Ectodermal cell (in vitro differentiated cells): Measurements from ENCODE around the gene SPNS2.

Source experiments
- H3K27ac ChIP-seq: 2 replicates; pipeline ENCODE4 v1.7.0; 2013; ENCODE audit warnings: mild to moderate bottlenecking, low read depth, low read length; ENCODE audit not compliant: insufficient read depth, poor library complexity, severe bottlenecking
- H3K27me3 ChIP-seq: 2 replicates; pipeline ENCODE4 v1.7.0; 2013; ENCODE audit warnings: mild to moderate bottlenecking, low read length; ENCODE audit not compliant: insufficient read depth, control insufficient read depth, poor library complexity, severe bottlenecking
- H3K36me3 ChIP-seq: one replicate; pipeline ENCODE4 v1.7.0; 2013; ENCODE audit warnings: low read length; ENCODE audit not compliant: control insufficient read depth, insufficient read depth
- H3K4me1 ChIP-seq: one replicate; pipeline ENCODE4 v1.7.0; 2013; ENCODE audit warnings: low read length; ENCODE audit not compliant: control insufficient read depth, insufficient read depth
- H3K4me3 ChIP-seq: 2 replicates; pipeline ENCODE4 v1.7.0; 2013; ENCODE audit warnings: low read depth, low read length, control low read depth; ENCODE audit not compliant: insufficient read depth
- H3K9me3 ChIP-seq: 2 replicates; pipeline ENCODE4 v1.7.0; 2013; ENCODE audit warnings: mild to moderate bottlenecking, low read length, moderate library complexity; ENCODE audit not compliant: control insufficient read depth
- WGBS, 2 experiments: methylation state at CpG; one replicate each; pipeline ENCODE4 v1.1.7; 2013; ENCODE audit warnings: missing lambda C conversion rate in 2 of 2; 5-methylcytosine and 5-hydroxymethylcytosine counted together

SPNS2 gene

GRCh38 chr17:4559139-4559791 lies 60.6 kb downstream of the SPNS2 start:
- H3K9me3 ChIP-seq = no peaks in the 10 kb centered on the region
- no peak overlapping the region for H3K4me3 ChIP-seq
- peaks cover 18% of the 10 kb centered on the region for H3K4me1 ChIP-seq
- WGBS, 2 experiments = 84 to 86% methylated on average over 17 of the region's 17 CpGs
- H3K27me3 ChIP-seq = no peaks in the 10 kb centered on the region
- no peak overlapping the region for H3K27ac ChIP-seq
- H3K36me3 ChIP-seq = no peaks in the 10 kb centered on the region

- Histone ChIP-seq H3K9me3 (no peaks in the 10 kb centered on the region), H3K4me3 (no peak overlapping the region), H3K36me3 (no peaks in the 10 kb centered on the region), H3K4me1 (peaks cover 13% of the 10 kb centered on the region), H3K27me3 (no peaks in the 10 kb centered on the region), H3K27ac (no peak overlapping the region)
- WGBS, 2 experiments = 91 to 94% methylated on average over 5 of the region's 5 CpGs
Observed at GRCh38 chr17:4559966-4560365, 61.3 kb downstream of the SPNS2 start.

- Histone ChIP-seq H3K9me3 (no peaks in the 10 kb centered on the region), H3K27ac (no peak within 1 kb of the TSS), H3K4me1 (peaks cover 13% of the 10 kb centered on the region), H3K36me3 (no peaks in the 10 kb centered on the region), H3K27me3 (no peaks in the 10 kb centered on the region), H3K4me3 (no peak within 1 kb of the TSS)
- WGBS, 2 experiments = 86 to 87% methylated on average over 12 of the region's 12 CpGs
Observed at GRCh38 chr17:4560421-4560820, 61.7 kb downstream of the SPNS2 start, which contains the start of gene GGT6. Gene GGT6, minus strand, starts transcription at chr17:4560577. Its CDS starts 56 bp downstream, at chr17:4560521.

- H3K27ac ChIP-seq = no peak overlapping the region
- 83 to 84% methylated on average over 11 of the region's 11 CpGs for WGBS, 2 experiments
- H3K4me1 ChIP-seq = peaks cover 13% of the 10 kb centered on the region
- H3K9me3 ChIP-seq = no peaks in the 10 kb centered on the region
- H3K36me3 ChIP-seq = no peaks in the 10 kb centered on the region
- no peak overlapping the region for H3K4me3 ChIP-seq
- H3K27me3 ChIP-seq = peaks cover 1% of the 10 kb centered on the region
Observed at GRCh38 chr17:4560837-4561256, 62.2 kb downstream of the SPNS2 start.

- H3K9me3 ChIP-seq = no peaks in the 10 kb centered on the region
- no peaks in the 10 kb centered on the region for H3K36me3 ChIP-seq
- WGBS, 2 experiments = 89 to 90% methylated on average over 8 of the region's 8 CpGs
- H3K27ac ChIP-seq = no peak overlapping the region
- peaks cover 5% of the 10 kb centered on the region for H3K27me3 ChIP-seq
- no peak overlapping the region for H3K4me3 ChIP-seq
- H3K4me1 ChIP-seq = peaks cover 9% of the 10 kb centered on the region
Observed at GRCh38 chr17:4562015-4562969, 63.6 kb downstream of the SPNS2 start.

GRCh38 chr17:4565209-4566141 lies 66.8 kb downstream of the SPNS2 start:
- WGBS, 2 experiments = 42 to 43% methylated on average over 16 of the region's 16 CpGs
- Histone ChIP-seq H3K36me3 (no peaks in the 10 kb centered on the region), H3K9me3 (no peaks in the 10 kb centered on the region), H3K4me3 (no peak overlapping the region), H3K4me1 (no peaks in the 10 kb centered on the region), H3K27me3 (peaks cover 5% of the 10 kb centered on the region), H3K27ac (no peak overlapping the region)

- Histone ChIP-seq H3K27me3 (peaks cover 5% of the 10 kb centered on the region), H3K27ac (no peak overlapping the region), H3K36me3 (no peaks in the 10 kb centered on the region), H3K4me3 (no peak overlapping the region), H3K4me1 (no peaks in the 10 kb centered on the region), H3K9me3 (no peaks in the 10 kb centered on the region)
- 27 to 28% methylated on average over 5 of the region's 5 CpGs for WGBS, 2 experiments
Observed at GRCh38 chr17:4566785-4567184, 68.1 kb downstream of the SPNS2 start.

DNA sequence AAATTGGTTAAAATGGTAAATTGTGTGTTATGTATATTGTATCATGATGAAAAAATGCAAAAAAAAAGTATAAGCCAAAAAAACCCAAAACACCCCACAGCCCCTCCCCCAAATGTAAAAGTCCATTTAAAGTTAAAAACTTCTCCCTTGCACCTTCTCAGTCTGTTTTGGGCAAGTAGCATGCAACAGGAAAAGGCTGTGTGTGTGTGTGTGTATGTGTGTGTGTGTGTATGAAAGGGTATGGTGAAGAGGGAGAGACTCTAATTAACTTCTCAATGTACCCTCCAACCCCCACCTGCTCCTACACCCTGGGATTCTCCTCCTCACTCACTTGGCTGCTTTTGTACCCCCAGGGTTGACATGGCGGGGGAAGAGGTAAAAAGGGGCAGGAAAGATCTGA lies 70.9 kb downstream of the SPNS2 start:
- Histone ChIP-seq H3K4me1 (no peaks in the 10 kb centered on the region), H3K27me3 (peaks cover 5% of the 10 kb centered on the region), H3K9me3 (no peaks in the 10 kb centered on the region), H3K4me3 (no peak overlapping the region), H3K36me3 (no peaks in the 10 kb centered on the region), H3K27ac (no peak overlapping the region)
- WGBS, 2 experiments = 0% methylated on average over 1 of the region's 1 CpG

DNA sequence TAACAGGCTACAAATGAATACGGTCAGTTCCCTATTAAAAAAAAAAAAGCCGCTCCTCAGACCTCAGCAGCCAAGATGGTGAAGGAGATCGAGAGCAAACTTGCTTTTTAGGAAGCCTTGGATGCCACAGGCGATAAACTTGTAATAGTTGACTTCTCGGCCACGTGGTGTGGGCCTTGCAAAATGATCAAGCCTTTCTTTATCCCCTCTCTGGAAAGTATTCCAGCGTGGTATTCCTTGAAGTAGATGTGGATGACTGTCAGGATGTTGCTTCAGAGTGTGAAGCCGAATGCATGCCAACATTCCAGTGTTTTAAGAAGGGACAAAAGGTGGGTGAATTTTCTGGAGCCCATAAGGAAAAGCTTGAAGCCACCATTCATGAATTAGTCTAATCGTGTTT lies 73.5 kb downstream of the SPNS2 start:
- Histone ChIP-seq H3K36me3 (no peaks in the 10 kb centered on the region), H3K9me3 (no peaks in the 10 kb centered on the region), H3K27me3 (no peaks in the 10 kb centered on the region), H3K27ac (no peak overlapping the region), H3K4me1 (peaks cover 15% of the 10 kb centered on the region), H3K4me3 (no peak overlapping the region)
- WGBS, 2 experiments = 91 to 94% methylated on average over 9 of the region's 9 CpGs
